Right lobe of liver (tissue), 6 donors: ENCODE measurements around the gene MAML2. TPM values are rescaled to one million over a fixed set of nuclear protein-coding genes. Genes with fewer than 3 reads are reported as not detected.

ENCODE experiments used
- ATAC-seq, 4 donors: fragments of 200-7000 bp; cut with Tn5 transposase; one replicate each; pipeline ENCODE4 v1.9.1; 2020; ENCODE audit warnings: mild to moderate bottlenecking in 4 of 4, moderate library complexity in 4 of 4
- DNase-seq, 3 donors: peaks; one replicate each; pipeline ENCODE4 v3.0.0-alpha.2; 2020
- H3K27ac ChIP-seq, 3 donors: fragments of 200-600 bp; one replicate each; pipeline ENCODE4 v1.8.0; 2022
- H3K27me3 ChIP-seq, 2 donors: fragments of 200-600 bp; one replicate each; pipeline ENCODE4 v1.8.0; 2022
- H3K36me3 ChIP-seq, 4 donors: fragments of 200-600 bp; sonication (generic) in 1 of 4; one replicate each; pipeline versions ENCODE4 v1.5.1 to v1.8.0; 2017 to 2022; ENCODE audit warnings: control low read depth in 1 of 4
- H3K4me1 ChIP-seq, 4 donors: fragments of 200-600 bp; sonication (generic) in 1 of 4; one replicate each; pipeline versions ENCODE4 v1.5.1 to v1.8.0; 2017 to 2022; ENCODE audit warnings: control low read depth in 1 of 4
- H3K4me3 ChIP-seq, 3 donors: fragments of 200-600 bp; one replicate each; pipeline ENCODE4 v1.8.0; 2022
- H3K9me3 ChIP-seq, 4 donors: fragments of 200-600 bp; sonication (generic) in 1 of 4; one replicate each; pipeline versions ENCODE4 v1.5.1 to v1.8.0; 2017 to 2022; ENCODE audit warnings: control low read depth in 1 of 4
- CTCF ChIP-seq, 4 donors: fragments of 200-600 bp in 3 of 4; fragments of 450-650 bp in 1 of 4; IDR thresholded peaks; one replicate each; pipeline versions ENCODE4 v1.5.1 to v1.8.0; 2016 to 2022; ENCODE audit warnings: antibody characterized with exemption in 4 of 4, mild to moderate bottlenecking in 2 of 4
- POLR2A ChIP-seq: fragments of 450-650 bp; IDR thresholded peaks from one replicate; pipeline ENCODE4 v1.6.1; 2017; ENCODE audit warnings: antibody characterized with exemption, mild to moderate bottlenecking
- WGBS: methylation state at CpG from one replicate; pipeline ENCODE4 v1.1.6; 2018; ENCODE audit warnings: low coverage, low lambda C conversion rate; ENCODE audit not compliant: insufficient coverage; ENCODE audit errors: missing lambda C conversion rate; 5-methylcytosine and 5-hydroxymethylcytosine counted together
- intact Hi-C, 2 donors: fragments of 100-400 bp; cut with DNase I; formaldehyde crosslinking; loops; one replicate each; pipeline versions ENCODE4 v1.11.2 to v1.14.1; 2022
- total RNA-seq, 6 experiments: library from RNA; depleted of rRNA in 2 of 6; stranded (reverse); fragments of >200 nt in 2 of 6; fragmentation: NEBNext Ultra II Directional in 3 of 6; extraction: Animal tissue kit (Norgen Biotek cat#: 25700) in 3 of 6; gene quantifications; one replicate each; pipeline versions ENCODE4 v1.1.0 to v1.2.4, GENCODE V29; 2016 to 2023
- donor health status: DM: no; HTN: yes; CAD: no.
- donor health status: DM: no; HTN: no; CAD: no.
- donor health status: DM: no; HTN: no; CAD: no.
- donor health status: DM: no; HTN: yes; CAD: no.
- donor health status: DM: no; HTN: yes; CAD: no.

Gene MAML2
- total RNA-seq, 6 experiments from 2014 or later: 0.92 to 2.3 (median 1.9) TPM

DNA sequence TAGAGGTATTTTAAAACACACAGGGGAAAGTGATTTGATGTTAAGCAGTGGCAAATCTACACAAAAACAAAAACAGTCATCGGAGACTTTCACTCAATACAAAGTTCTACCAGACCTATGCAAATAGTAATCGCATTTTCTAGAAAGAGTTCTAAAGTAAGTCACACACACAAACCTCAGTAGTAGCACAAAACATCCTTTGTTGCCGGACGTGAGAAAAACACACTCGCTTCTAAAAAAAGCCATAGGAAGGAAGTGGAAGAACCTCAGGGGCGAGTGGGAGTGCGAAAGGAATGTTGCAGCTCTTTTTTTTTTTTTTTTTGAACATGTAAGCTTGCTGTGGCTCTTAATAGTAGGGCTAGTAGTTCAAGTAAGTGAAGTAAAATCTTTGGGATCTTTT is 88.9 kb downstream of the MAML2 start:
- no peak for DNase-seq
- 18% methylated on average over 7 of the region's 7 CpGs for WGBS

GRCh38 chr11:96246718-96247552 is 96.1 kb downstream of the MAML2 start:
- Histone ChIP-seq H3K27ac (no peak overlapping the region), H3K4me1 (peaks cover 0 to 6% (median 0%) of the 10 kb centered on the region in 4 donors), H3K36me3 (no peaks in the 10 kb centered on the region), H3K4me3 (no peak overlapping the region), H3K27me3 (no peaks in the 10 kb centered on the region), H3K9me3 (no peaks in the 10 kb centered on the region)
- ATAC-seq: peak in 1 of 4 donors; percentile 12
- TF ChIP-seq CTCF (IDR thresholded peaks at IDR 0.05): no peak
- TF ChIP-seq POLR2A: no peak
- 27% methylated on average over 3 of the region's 4 CpGs for WGBS
- DNase-seq: no peak
- intact Hi-C loops: no loop called here

More for the DNA sequence above, 88.9 kb downstream of the MAML2 start:
- H3K9me3 ChIP-seq: no peaks in the 10 kb centered on the region
- intact Hi-C loops: no loop called here
- TF ChIP-seq CTCF (IDR thresholded peaks at IDR 0.05): no peak
- TF ChIP-seq POLR2A: no peak
- ATAC-seq: peak; percentile 52 to 76 (median 72)
- peaks cover 0 to 17% (median 0%) of the 10 kb centered on the region in 4 donors for H3K4me1 ChIP-seq
- H3K27me3 ChIP-seq: no peaks in the 10 kb centered on the region
- H3K36me3 ChIP-seq: no peaks in the 10 kb centered on the region
- no peak overlapping the region for H3K4me3 ChIP-seq
- peak overlapping the region in 2 of 3 donors; percentile 26 to 62 for H3K27ac ChIP-seq

DNA sequence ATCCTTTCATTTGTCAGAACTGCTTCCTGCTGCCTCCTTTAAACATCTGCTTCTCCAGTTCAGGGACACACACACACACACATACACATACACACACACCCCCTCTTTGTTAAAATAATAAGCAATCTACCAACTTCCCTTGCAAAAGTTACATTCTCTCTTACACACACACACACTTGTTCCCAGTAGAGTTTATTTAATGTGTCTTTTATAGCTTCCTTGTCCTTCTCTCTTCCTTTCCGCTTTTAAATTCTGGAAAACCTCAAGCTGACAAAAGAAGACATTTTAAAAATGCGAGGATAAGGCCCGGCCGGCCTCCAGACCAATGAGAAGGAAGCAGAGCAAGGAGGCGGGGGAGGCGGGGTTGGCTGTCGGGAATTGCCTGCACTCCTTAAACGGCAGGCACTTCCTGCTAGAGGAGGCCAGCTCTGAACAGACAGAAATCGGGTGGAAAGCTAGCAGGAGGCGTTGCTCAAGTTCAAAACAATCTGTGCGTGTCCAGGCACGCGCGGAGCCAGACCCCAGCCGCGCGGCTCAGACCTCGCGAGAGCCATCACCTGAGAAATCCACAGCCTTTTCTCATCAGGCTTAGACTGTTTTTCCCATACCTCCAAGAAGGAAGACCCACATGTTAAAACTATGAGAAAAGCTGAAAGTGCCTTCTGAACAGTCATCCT is 99.9 kb downstream of the MAML2 start:
- Histone ChIP-seq H3K4me3 (peak overlapping the region in 2 of 3 donors; percentile 27 to 44), H3K4me1 (peaks cover 0 to 6% (median 0%) of the 10 kb centered on the region in 4 donors), H3K36me3 (no peaks in the 10 kb centered on the region), H3K27ac (peak overlapping the region; percentile 44 to 72 (median 65)), H3K9me3 (no peaks in the 10 kb centered on the region), H3K27me3 (no peaks in the 10 kb centered on the region)
- WGBS: 2% methylated on average over 10 of the region's 19 CpGs
- intact Hi-C loops: no loop called here
- ATAC-seq (peak; percentile 94 to 98 (median 96)), DNase-seq (peak; percentile 86 to 88 (median 88))
- TF ChIP-seq CTCF (IDR thresholded peaks at IDR 0.05): no peak

GRCh38 chr11:96242191-96242847 is 100.7 kb downstream of the MAML2 start:
- no peak for ATAC-seq
- Histone ChIP-seq H3K4me1 (peaks cover 0 to 6% (median 0%) of the 10 kb centered on the region in 4 donors), H3K27ac (peak overlapping the region in 2 of 3 donors; percentile 65 to 72), H3K4me3 (no peak overlapping the region), H3K36me3 (no peaks in the 10 kb centered on the region), H3K9me3 (no peaks in the 10 kb centered on the region), H3K27me3 (no peaks in the 10 kb centered on the region)
- intact Hi-C loops: no loop called here
- TF ChIP-seq POLR2A (no peak), CTCF (IDR thresholded peaks at IDR 0.05) (no peak)
- 36% methylated on average over 2 of the region's 2 CpGs for WGBS
- no peak for DNase-seq
